ENCODE measurements around the gene MAGEA9.
"Not testable (repeated sequence)": the region's sequence is repeated elsewhere in the genome, so short reads cannot be mapped to it uniquely, and the experiment has no call there.

MAGEA9 gene, protein sequence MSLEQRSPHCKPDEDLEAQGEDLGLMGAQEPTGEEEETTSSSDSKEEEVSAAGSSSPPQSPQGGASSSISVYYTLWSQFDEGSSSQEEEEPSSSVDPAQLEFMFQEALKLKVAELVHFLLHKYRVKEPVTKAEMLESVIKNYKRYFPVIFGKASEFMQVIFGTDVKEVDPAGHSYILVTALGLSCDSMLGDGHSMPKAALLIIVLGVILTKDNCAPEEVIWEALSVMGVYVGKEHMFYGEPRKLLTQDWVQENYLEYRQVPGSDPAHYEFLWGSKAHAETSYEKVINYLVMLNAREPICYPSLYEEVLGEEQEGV

DNA sequence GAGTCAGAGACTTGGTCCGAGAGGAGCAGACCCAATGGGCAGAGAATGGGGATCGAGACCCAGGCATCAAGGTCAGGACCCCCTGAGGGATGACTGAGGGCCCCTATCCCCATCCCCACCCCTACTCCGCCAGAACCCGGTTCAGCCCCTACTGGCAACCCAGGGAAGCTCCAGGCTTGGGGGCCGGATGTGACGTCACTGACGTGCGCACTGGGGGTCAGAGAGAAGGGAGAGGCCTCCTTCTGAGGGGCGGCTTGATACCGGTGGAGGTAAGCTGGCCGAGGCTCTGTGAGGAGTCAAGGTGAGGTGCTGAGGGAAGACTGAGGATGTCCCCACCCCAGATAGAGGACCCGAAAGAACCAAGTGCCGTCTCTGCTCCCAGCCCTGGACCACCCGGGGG is at the start of gene MAGEA9:
MAGEA9 (plus strand) TSS at position 204 of the 400 bp plus-strand sequence. CDS start 4,281 bp downstream, outside the sequence.
- DNase-seq (ENCODE audit: low read depth in 2 of 2), result not testable (repeated sequence)

DNA sequence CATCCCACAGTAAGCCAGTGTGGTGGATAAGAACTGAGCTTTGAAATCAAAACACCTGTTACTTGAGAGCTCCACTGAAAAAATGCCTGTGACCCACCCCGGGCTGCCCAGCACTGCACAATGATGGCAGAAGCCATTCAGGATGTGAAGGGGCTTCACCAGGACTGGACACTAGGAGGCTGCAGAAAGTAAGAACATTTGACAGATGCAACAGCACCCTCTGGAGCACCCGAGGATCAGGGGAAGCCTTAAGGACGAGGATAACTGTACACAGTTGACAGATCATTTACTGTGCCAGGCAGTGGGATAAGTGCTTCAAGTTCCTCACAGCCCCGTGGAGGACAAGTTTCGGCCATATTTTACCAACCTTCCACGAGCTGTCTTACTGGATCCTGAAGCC is 39.5 kb upstream of the MAGEA9 start:
- DNase-seq (ENCODE audit: low read depth in 2 of 2), result not testable (repeated sequence)

DNA sequence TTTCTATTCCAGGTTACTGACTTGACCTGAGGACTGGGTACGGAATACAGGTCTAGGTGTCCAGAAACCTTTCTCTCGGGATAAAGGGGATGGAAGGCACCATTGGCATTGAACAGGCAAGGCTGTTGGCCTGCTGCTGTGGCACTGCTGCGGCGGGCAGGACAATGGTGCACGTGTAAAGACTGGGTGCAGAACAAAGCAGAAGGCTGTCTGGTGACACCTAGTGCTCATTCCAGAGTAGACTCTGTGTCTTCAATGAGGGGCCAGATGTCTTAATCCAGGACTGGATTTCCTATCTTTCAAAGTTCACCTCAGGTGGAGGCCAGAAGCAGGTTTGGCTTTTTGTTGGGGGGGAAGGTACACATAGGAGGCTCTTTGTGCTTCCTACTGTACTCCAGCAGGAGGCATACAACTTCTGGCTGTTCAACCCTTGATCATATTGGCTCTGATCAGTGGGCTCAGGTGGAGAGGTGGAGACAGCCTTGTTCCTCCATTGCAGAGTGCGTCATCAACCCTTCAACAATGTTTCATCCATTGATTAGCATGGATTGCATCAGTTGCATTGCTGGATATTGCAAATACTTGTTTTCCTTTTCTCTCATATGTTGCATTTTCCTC is 35.2 kb upstream of the MAGEA9 start:
- DNase-seq (ENCODE audit: low read depth in 2 of 2), result not testable (repeated sequence)

DNA sequence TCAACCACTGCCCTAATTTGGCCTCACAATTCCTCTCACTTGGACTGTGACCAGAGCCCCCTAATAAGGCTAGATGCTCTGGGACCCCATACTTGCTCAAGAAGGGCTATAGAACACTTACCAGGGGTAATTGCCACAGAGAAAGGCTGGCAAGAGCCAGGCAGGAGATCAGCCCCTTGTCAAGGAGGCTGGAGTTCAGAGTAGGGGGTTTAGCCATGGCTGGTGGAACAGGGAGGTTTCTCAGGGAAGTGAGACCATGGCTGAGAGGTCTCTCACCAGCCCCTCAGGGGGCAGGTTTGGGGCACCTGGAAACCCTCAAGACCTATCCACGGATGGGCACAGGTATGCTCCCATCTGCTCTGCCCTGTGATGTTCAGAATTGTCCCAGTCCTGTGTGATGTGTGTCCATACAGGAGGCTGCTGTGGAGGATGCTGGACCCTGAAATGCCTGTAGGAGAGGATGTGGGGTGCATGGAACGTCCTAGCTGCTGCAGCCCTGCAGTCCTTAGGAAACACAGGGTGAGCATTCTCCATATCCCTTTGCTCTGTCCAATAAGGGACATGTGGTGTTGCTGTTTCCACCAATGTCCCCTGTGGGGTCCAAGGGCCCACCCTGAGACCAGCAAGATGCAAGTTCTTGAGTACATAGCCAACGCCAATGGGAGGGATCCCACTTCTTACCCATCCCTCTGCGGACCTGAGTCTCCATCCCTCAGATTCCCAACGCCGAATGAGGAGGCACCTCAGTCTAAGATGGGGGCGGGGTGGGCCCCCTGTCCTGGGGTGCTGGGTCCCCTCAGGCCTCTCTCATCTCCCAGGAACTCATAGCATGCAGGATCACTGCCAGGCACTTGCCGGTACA is 24.3 kb upstream of the MAGEA9 start:
- DNase-seq (ENCODE audit: low read depth in 2 of 2), result no peak

DNA sequence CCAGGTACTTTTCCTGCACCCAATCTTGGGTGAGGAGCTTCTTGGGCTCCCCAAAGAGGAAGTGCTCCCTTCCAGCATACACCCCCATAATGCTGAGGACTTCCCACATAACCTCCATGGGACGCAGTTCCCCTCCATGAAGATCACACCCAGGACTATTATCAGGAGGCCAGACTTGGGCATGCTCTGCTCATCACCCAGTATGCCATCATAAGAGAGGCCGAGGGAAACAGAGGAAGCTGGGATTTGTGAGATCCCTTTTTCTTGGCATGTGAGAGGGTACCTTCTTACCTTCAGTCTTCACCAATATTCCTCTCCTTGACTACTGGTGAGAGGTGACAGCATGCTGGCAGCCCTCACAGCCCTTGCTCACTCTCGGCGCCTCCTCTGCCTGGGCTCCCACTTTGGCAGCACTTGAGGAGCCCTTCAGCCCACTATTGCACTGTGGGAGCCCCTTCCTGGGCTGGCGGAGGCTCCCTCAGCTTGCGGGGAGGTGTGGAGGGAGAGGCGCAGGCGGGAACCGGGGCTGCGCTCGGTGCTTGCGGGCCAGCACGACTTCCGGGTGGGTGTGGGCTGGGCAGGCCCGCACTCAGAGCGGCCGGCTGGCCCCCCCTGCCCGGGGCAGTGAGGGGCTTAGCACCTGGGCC is 23.5 kb upstream of the MAGEA9 start:
- DNase-seq (ENCODE audit: low read depth in 2 of 2), result no peak

DNA sequence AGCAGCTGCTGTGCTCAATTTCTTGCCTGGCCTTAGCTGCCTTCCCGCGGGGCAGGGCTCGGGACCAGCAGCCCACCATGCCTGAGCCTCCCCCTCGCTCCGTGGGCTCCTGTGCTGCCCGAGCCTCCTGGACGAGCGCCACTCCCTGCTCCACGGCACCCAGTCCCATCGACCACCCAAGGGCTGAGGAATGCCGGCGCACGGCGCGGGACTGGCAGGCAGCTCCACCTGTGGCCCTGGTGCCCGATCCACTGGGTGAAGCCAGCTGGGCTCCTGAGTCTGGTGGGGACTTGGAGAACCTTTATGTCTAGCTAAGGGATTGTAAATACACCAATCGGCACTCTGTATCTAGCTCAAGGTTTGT is 23.0 kb upstream of the MAGEA9 start:
- DNase-seq (ENCODE audit: low read depth in 2 of 2), result not testable (repeated sequence)

DNA sequence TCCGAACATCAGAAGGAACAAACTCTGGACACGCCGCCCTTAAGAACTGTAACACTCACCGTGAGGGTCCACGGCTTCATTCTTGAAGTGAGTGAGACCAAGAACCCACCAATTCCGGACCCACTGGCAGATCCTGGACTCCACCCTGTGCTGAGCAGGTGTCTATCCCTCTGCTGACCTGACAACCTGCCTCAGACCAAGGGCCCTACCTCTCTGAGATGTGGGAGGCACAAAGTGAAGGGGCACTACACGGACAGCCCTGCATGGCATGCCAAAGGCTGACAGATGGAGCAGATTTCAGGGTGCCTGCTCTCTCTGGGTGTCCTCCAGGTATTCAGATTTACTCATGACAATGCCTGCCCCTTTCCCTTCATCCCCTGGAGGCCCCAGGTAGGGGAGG is 21.9 kb upstream of the MAGEA9 start:
- no peak for DNase-seq (ENCODE audit: low read depth in 2 of 2)

DNA sequence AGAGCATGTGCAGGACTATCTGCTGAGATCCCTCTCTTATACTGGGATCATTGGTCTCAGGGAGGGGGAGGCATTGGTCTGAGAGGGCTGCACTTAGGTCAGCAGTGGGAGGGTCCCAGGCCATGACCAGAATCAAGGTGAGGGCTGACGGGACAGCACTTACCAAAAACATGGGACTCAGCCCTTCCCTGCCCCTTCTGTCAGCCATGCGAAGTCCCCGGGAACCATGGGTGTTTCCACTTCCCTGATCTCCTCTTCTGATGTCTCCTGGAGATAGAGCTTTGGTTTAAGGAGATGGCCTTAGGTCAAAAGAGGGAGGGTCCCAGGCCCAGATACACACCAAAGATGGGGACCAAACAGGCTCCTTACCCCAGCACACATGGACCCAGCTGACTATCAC is 20.8 kb upstream of the MAGEA9 start:
- DNase-seq (ENCODE audit: low read depth in 2 of 2), result no peak

DNA sequence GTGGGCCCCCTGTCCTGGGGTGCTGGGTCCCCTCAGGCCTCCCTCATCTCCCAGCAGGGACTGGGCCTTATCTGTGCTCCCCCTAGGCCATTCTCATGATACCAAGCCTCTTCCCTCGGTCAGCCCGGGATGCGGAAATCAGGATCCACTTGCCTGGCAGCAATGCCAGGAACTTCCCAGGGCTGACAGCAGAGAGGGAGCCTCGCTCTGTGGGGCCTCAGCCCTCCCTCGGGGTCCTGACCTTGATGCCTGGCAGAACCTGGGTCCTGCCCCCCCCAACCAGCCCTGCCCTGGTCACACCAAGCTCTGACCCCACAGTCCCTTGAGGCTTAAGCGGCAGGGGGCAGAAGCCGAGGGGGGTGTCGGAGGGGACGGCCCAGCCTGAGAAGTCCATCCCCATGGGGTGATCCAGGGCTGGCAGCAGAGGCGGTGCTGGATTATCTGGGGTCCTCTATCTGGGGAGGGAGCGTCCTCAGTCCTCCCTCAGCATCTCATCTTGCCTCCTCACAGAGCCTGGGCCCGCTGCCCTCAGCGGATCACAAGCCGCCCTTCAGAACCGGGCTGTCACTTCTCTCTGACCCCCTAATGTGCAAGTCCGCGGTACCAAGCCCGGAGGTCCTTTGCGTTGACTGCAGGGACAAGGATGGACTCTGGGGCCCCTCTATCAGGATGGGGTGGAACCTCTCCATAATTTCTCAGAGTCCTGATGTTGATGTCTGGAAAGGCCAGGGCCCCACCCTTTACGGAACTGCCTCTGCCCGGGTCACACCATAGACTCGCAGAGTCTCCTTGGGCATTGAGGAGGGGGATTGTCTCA is 19.7 kb upstream of the MAGEA9 start:
- not testable (repeated sequence) for DNase-seq (ENCODE audit: low read depth in 2 of 2)

DNA sequence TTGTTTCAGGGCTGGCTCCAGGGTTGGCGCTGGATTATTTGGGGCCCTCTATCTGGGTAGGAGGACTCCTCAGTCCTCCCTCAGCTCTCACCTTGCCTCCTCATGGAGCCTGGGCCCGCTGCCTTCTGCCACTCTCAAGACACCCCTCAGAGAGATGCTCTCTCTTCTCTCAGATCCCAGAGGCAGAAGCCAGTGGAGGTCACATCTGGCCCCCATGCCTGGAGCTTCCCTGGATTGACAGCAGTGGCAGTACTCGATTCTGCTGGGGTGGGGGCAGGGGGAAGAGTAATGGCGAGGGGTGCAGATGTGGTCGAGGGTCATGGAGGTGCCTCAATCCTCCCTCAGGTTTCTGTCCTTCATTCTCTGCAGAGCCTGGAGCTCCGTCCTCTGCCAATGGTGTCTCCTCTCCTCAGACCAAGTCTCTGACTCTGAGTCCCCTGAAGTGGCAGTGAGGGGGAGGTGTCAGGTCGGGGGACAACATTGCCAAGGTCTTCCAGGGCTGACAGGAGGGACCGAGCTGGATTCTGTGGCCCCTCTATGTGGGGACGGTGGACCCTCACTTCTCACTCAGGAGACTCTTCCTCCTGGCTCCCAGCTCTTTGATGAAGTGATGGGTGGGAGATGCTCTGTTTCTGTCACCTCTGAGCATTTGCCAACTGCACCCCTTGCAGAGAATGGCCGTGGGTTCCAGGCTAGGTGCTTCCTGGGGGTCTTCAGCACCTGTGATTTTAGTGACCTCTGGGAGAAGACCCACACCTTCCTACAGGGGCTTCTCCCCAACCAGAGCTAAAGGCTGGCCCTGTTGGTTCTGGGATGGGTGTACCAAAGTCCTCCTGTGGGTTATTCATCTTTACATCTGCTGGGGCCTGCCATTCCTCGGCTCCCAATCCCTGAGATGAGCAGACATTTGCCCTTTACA is 18.8 kb upstream of the MAGEA9 start:
- DNase-seq (ENCODE audit: low read depth in 2 of 2), result no peak

DNA sequence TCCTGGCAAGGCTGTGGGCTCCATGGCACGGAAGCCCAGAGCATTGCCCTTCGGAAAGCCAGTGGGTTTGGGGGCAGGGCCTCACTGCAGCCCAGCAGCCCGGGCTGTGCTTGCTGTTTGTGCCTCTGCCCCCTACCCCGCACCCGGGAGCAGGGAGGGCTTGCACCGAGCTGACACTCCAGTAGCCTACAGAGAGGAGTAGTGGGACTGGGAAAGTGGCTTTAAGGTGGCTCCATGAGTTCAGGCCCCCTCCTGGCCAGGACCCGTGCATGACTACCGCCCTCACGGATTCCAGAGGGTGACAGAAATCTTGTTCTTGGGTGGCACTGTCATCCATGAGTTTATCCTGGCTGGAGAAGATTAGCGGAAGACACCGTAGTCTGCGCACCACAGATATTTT is 11.4 kb upstream of the MAGEA9 start:
- DNase-seq (ENCODE audit: low read depth in 2 of 2), result not testable (repeated sequence)

DNA sequence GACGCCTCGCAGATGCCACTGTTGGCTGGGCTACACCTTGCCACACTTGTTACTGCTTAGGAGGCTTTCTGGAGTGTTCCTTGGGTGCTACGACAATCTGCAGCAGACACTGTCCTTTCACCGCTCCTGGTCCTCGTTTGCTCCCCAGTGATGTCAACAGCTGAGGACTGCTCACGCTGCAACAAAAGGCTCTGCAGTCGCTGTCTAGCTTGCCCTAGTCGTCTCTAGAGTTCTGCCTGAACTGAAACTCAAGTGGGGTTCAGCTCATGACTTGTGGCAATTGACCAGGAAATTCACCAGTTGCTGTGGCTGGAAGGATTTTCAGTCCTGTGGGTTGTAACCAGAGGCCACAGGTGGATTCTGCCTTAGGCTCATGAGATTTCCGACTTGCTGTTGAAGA is 8.7 kb upstream of the MAGEA9 start:
- DNase-seq (ENCODE audit: low read depth in 2 of 2), result not testable (repeated sequence)

DNA sequence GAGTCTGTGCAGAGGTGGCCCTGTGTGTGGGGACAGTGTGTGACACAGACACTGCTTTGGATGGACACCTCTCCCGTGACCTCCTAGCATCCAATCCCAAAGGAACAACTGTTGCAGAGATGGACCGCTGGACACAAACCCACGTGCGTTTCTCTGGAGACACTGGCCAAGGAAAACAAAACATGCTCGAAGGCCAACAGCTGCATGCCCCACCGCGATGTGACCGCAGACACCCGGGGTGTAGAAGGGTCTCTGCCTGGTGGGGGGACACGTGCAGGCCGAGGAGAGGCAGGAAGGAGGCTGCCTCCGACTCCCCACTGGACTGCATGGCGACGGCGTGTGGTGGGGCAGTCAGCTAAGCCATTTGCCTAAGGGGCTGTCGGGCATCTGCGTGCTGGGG is 8.0 kb upstream of the MAGEA9 start, which contains the start of gene HSFX1:
HSFX1 (plus strand) TSS at position 301 of the 400 bp plus-strand sequence. CDS start 614 bp downstream, outside the sequence.
- not testable (repeated sequence) for DNase-seq (ENCODE audit: low read depth in 2 of 2)

DNA sequence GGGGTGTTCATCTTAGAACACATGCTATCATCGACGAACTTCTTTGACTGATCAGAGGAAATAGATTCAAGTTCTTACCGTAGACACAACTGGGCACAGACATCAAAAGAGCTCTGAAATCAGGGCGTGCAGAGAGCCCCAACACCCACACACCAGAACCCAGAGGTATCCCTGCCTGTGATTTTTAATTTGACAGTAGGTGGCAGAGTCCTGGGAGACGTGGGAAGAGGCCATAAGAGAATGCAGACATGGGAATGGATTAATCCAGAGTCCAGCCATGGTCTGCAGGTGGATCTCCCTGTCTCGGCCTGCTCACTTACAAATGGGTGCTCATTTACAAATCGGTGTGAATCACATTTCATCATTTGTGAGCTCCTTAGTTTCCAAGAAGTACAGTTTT is 3.7 kb upstream of the MAGEA9 start:
- not testable (repeated sequence) for DNase-seq (ENCODE audit: low read depth in 2 of 2)

DNA sequence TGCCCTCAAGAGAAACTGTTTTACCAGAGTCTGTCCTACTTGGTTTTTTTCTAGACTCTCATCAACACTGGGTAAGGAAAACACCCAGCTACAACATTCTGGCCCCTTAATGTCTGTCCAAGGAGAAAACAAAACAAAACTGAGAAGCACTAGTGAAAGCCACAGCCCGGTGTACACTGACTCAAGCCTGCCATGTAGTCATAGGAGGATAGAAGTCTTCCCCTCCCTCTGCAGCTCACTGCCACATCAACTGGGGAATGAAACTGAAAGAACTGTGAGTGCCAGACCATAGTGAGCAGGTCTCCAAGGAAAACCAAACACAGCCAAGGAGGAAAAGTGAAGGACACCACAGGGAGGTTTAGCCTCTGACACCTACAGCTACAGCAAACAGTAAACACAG is 13.8 kb downstream of the MAGEA9 start:
- not testable (repeated sequence) for DNase-seq (ENCODE audit: low read depth in 2 of 2)

DNA sequence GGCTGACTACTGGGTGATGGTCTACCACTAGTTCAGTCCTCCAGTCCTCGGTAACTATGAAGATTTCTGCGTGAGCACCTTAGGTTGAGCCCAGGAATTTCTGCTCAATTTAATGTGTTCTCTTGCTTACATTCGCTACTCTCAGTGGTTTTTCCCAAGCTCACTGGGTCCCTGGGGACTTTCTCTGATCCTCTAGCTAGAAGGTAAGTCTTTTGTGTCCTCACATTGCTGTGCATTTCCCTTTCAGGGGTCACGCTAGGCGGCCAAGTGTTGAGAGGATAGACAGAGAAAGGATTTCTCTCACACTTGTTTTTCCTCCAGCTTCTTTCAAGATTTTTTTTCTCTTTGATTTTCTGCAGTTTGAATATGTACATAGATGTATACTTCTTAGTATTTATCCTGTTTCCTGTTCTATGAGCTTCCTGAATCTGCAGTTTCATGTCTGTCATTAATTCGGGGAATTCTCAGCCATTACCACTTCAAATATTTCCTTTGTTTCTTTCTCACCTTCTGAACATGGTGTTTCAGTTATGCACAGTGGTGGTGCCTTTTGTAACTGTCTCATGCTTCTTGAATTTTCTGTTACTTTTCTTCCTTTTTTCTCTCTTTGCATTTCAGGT is 17.5 kb downstream of the MAGEA9 start:
- DNase-seq (ENCODE audit: low read depth in 2 of 2), result no peak

DNA sequence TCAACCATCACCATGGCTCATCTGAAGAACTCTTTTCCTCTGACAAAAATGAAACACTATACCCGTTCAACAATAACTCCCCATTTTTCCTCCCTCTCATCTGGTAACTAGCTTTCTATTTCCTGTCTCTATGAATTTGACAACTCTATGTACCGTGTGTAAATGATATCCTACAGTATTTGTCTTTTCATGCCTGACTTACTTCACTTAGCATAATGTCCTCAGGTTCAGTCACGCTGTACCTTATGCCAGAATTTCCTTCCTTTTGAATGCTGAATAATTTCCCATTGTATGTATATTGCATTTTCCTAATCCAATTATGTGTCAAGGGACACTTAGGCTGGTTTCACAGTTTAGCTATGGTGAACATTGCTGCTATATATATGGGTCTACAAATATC is 18.2 kb downstream of the MAGEA9 start:
- no peak for DNase-seq (ENCODE audit: low read depth in 2 of 2)

DNA sequence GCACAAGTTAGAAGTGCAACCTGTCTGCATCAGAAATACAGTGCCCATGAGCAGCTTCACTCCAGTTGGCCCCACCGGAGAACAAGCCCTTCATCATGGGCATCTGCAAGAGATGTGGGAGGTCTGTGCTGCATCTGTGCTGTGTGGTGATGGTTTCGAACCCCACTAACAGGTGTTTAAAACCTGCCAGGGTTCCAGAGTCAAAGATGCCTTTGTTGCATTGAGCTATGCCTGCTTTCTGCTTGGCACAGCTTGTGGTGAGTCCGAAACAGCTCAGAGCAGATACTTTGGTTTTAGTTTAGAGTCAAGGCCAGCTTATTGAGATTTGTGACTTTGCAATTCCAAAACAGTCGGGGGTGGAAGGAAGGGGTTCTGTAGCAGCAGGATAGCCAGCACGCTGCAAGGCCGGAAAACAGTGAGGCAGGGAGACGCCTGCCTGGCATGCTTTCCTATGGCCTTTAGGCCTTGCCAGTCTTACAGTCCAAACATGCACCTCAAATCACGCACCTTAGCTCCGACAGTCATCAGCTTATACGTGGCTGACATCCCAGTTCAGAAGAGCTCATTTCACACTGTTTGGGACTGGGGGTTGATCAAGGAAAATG is 21.8 kb downstream of the MAGEA9 start:
- no peak for DNase-seq (ENCODE audit: low read depth in 2 of 2)

DNA sequence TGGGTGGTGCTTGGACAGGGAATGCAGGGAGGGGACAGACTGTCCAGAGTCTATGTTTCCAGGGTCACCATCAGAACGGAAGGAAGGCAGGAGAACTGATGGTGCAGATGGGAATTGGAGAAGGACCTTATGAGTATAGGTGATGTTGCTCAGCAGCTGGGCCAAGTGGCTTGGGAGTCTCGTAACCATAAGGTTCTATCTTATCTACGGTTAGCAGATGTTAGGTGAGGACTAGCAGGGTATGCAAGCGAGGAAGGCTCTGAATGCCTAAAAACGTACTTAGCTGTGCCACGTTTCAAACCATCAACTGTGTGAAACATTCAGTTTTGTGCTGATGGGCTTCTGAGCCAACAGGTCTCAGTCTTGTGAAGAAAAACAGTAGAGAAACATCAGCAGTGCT is 22.4 kb downstream of the MAGEA9 start:
- DNase-seq (ENCODE audit: low read depth in 2 of 2), result no peak

Measured in stimulated activated CD4-positive, alpha-beta T cell treated with anti-CD3 and anti-CD28 coated beads, Interleukin-1b, Interleukin-23, amount 100 ng/mL, for 1 hour (primary cell).